ES-I3 (cell line): ENCODE measurements around the gene CD55.

Source experiments
- H3K36me3 ChIP-seq: 2 replicates; pipeline ENCODE4 v1.6.1; 2013; ENCODE audit warnings: mild to moderate bottlenecking, low read length, control low read depth, moderate library complexity; ENCODE audit not compliant: insufficient read depth
- H3K4me1 ChIP-seq: 2 replicates; pipeline ENCODE4 v1.6.1; 2013; ENCODE audit warnings: mild to moderate bottlenecking, control low read depth, low read length; ENCODE audit not compliant: insufficient read depth
- H3K9ac ChIP-seq: 2 replicates; pipeline ENCODE4 v1.6.1; 2013; ENCODE audit warnings: low read depth, mild to moderate bottlenecking, low read length, moderate library complexity
- H3K9me3 ChIP-seq: 2 replicates; pipeline ENCODE4 v1.6.1; 2013; ENCODE audit warnings: mild to moderate bottlenecking, low read length, moderate library complexity; ENCODE audit not compliant: control insufficient read depth, insufficient read depth

The CD55 gene

GRCh38 chr1:207321079-207321789 is at the start of gene CD55:
Gene CD55, plus strand, starts transcription at chr1:207321678. Its CDS starts 88 bp downstream, at chr1:207321766.
- H3K9me3 ChIP-seq = no peaks in the 10 kb centered on the region
- H3K9ac ChIP-seq = peak within 1 kb of the TSS; percentile 81
- H3K4me1 ChIP-seq = peaks cover 9% of the 10 kb centered on the region; the same call in 1 of the 2 replicates
- H3K36me3 ChIP-seq = no peaks in the 10 kb centered on the region

GRCh38 chr1:207274882-207275281 is 46.6 kb upstream of the CD55 start:
- Histone ChIP-seq H3K9ac (no peak overlapping the region), H3K4me1 (no peaks in the 10 kb centered on the region), H3K36me3 (no peaks in the 10 kb centered on the region), H3K9me3 (no peaks in the 10 kb centered on the region)

- Histone ChIP-seq H3K36me3 (no peaks in the 10 kb centered on the region), H3K4me1 (no peaks in the 10 kb centered on the region), H3K9me3 (no peaks in the 10 kb centered on the region), H3K9ac (no peak overlapping the region)
These were observed 45.0 kb upstream of the CD55 start for GRCh38 chr1:207276465-207276864.

- no peaks in the 10 kb centered on the region for H3K4me1 ChIP-seq
- H3K36me3 ChIP-seq = no peaks in the 10 kb centered on the region
- no peak overlapping the region for H3K9ac ChIP-seq
- H3K9me3 ChIP-seq = no peaks in the 10 kb centered on the region
These were observed 44.2 kb upstream of the CD55 start for GRCh38 chr1:207277241-207277640.

- Histone ChIP-seq H3K9ac (no peak overlapping the region), H3K36me3 (no peaks in the 10 kb centered on the region), H3K4me1 (no peaks in the 10 kb centered on the region), H3K9me3 (no peaks in the 10 kb centered on the region)
These were observed 41.8 kb upstream of the CD55 start for GRCh38 chr1:207279652-207280051.

- Histone ChIP-seq H3K36me3 (no peaks in the 10 kb centered on the region), H3K4me1 (no peaks in the 10 kb centered on the region), H3K9me3 (no peaks in the 10 kb centered on the region), H3K9ac (no peak overlapping the region)
These were observed 40.8 kb upstream of the CD55 start for GRCh38 chr1:207280706-207281105.

GRCh38 chr1:207282058-207282457 is 39.4 kb upstream of the CD55 start:
- no peaks in the 10 kb centered on the region for H3K36me3 ChIP-seq
- peaks cover 3% of the 10 kb centered on the region; the same call in 1 of the 2 replicates for H3K4me1 ChIP-seq
- H3K9me3 ChIP-seq = no peaks in the 10 kb centered on the region

GRCh38 chr1:207282496-207283380 is 38.7 kb upstream of the CD55 start:
- Histone ChIP-seq H3K36me3 (no peaks in the 10 kb centered on the region), H3K9ac (no peak overlapping the region), H3K4me1 (peaks cover 5% of the 10 kb centered on the region; the same call in 1 of the 2 replicates), H3K9me3 (no peaks in the 10 kb centered on the region)

More at GRCh38 chr1:207282058-207282457, 39.4 kb upstream of the CD55 start:
- H3K9ac ChIP-seq = no peak overlapping the region

- peaks cover 5% of the 10 kb centered on the region; the same call in 1 of the 2 replicates for H3K4me1 ChIP-seq
- H3K9me3 ChIP-seq = no peaks in the 10 kb centered on the region
- H3K36me3 ChIP-seq = no peaks in the 10 kb centered on the region
- no peak overlapping the region for H3K9ac ChIP-seq
These were observed 38.1 kb upstream of the CD55 start for GRCh38 chr1:207283421-207283820.

GRCh38 chr1:207284209-207284897 is 37.1 kb upstream of the CD55 start:
- no peak overlapping the region for H3K9ac ChIP-seq
- no peaks in the 10 kb centered on the region for H3K9me3 ChIP-seq
- H3K36me3 ChIP-seq = no peaks in the 10 kb centered on the region
- H3K4me1 ChIP-seq = peaks cover 5% of the 10 kb centered on the region; the same call in 1 of the 2 replicates

- Histone ChIP-seq H3K9me3 (0 out of 2 replicates have a peak, but pooled peaks cover under 1% of the 10 kb centered on the region), H3K36me3 (no peaks in the 10 kb centered on the region), H3K4me1 (peaks cover 5% of the 10 kb centered on the region; the same call in 1 of the 2 replicates), H3K9ac (no peak overlapping the region)
These were observed 34.6 kb upstream of the CD55 start for GRCh38 chr1:207286786-207287468.

GRCh38 chr1:207288315-207288714 is 33.2 kb upstream of the CD55 start:
- H3K9ac ChIP-seq = no peak overlapping the region
- H3K36me3 ChIP-seq = no peaks in the 10 kb centered on the region
- 0 out of 2 replicates have a peak, but pooled peaks cover 4% of the 10 kb centered on the region for H3K9me3 ChIP-seq
- H3K4me1 ChIP-seq = peaks cover 5% of the 10 kb centered on the region; the same call in 1 of the 2 replicates

GRCh38 chr1:207289756-207290155 is 31.7 kb upstream of the CD55 start:
- Histone ChIP-seq H3K36me3 (no peaks in the 10 kb centered on the region), H3K4me1 (peaks cover 5% of the 10 kb centered on the region; the same call in 1 of the 2 replicates), H3K9me3 (0 out of 2 replicates have a peak, but pooled peaks cover 4% of the 10 kb centered on the region), H3K9ac (no peak overlapping the region)
